ENCODE measurements around the gene CACNA2D2.

CACNA2D2 gene

DNA sequence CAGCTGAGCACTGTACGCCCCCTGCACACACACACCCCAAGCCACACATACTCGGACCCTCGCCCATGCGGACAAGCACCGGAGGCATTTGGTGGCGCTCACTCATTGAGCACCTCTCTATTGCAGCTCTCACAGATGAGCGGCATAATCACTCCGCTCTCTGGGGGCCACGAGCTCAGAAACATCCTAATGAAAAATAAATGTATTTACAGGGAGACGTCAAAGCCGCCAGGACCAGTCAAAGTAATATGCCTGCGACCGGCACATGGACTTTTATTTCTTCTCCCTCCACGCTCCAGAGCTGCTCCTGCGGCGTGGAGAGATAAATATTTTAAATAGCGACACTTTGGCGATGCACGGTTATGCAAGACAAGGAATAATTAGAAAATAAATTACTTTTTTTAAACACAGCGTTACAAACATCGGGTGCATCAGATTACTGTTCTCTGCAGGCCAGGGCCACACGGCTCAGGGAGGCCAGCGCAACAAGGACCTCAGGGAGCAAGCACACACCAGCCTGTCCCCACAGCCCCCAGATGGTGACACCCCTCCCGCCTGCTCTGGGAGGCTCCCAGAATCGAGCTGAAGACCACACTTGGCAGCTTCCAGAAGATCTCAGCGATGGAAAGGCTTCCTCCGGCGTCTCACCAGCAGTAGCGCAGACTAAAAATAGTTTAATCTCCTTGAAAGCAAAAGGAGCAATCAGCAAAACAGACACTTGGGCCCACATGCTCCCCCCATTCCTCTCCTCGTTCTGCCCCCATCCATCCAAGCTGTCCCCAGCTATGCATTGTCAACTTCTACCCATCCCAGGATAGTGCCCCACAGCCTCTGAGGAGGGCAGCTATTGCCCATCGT lies 48.0 kb downstream of the CACNA2D2 start:
- no peak for DNase-seq

DNA sequence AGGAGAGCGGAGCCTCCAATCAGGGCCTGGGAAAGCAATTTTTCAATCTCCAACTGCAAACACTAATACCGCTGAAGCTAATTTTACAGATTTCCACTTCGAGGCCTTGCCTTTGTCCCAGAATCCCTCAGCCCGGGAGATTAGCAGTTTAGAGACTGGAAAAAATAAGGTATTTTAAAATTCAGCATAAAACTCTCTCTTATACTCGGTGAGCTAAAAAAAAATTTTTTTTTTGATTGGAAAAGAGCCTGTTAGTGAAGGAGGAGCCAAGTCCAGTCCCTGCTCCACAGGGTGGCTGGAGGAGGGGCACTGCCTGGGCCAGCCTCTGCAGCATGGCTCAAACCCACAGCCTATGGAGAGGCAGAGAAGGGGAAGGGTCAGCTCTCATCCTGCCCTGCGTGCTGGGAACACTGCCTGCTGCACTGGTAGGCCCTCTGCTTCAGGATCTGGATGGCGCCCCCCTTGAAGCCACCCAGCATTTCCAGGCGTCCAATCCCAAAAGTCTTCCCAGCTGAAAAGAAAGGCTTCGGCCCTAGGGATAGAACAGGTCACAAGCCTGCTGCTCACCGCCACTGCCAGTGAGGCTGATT lies 48.9 kb downstream of the CACNA2D2 start:
- DNase-seq, result no peak

DNA sequence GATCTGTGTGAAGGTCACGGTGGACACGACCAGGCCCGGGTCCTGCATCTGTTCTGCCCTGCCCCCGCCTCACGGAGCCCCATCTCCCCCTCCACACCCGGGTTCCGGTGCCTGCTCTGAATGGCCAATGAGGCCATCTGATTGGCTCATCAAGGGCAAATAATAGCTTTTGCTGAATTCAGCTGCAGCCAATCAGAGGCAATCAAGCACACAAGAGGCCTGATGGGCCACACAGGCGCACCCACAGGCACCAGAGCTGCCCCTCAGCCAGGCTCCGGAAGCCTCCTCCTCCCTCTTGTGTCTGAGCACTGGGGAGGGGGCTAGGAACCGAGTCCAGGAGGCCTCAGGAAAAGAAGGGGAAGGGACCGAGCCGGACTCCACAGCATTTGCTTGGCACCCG lies 49.5 kb downstream of the CACNA2D2 start:
- DNase-seq, result no peak

DNA sequence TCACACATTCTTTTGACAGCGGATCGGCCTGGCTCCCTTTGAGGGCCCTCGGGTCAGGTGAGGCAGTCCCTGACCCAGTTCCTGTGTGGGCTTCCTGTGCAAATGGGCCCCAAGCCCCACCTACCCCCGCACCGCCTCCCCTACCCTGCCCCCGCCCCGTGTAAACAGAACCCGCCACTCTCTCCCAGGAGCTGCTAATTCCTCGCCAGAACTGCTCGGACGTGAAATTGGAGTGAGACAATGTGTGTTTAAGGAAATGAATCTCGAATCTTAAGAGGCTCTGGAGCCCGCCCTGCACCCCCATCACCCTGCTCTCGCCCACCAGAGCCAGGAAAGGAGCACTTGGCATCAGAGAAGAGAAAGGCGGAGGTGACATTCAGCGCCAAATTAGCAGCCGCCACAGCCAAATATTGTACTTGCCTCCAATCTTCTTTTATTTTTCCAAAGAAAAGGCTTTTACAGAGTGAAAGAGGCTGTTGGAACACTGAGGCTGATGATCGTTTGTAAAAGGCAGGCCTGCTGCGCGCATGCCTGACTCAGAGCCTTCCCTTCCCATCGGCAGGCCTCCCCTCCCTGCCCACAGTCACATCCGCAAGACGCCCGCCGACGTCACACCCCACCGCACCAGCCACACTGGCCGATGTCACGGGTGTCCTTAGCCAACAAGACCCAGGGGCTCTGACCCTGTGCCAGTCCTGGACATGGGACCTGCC lies 53.1 kb downstream of the CACNA2D2 start:
- DNase-seq, result peak in 3 of 4 experiments; percentile 12 to 54 (median 25)

DNA sequence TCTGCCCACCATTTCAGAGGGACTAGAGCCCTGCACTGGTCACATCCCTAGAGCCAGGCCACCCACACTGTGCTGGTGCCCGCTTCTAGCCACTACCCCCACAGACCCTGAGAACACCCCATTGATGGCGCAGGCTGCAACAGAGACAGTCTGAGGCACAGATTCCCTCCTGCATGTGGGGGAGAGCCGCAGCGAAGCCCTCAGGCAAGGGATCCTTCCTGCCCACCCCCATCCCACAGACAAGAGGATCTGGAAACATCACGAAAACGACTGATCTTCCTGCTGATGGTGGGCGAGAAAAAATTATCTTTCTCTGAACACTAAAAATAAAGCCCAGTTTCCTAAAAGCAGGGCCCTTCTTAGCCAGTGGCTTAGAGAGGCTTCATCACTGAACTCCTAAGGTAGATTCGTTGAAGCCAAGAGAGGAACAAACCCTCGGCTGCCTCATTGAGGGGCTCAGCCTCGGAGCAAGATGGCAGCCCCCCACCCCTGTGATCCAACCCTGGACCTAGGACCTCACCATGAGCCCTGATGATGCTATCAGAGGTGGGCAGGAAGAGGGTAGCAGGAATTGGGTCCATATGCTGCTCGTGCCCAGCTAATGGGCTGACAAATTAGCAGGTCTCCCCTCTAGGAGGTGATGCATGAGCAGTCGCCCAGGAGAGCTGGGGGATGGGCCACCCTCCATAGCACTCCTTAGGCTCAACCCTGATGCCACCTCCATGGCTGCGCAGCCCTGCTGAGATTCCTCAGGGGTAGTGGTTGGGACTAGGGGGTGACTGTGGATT lies 54.5 kb downstream of the CACNA2D2 start:
- DNase-seq, result no peak

DNA sequence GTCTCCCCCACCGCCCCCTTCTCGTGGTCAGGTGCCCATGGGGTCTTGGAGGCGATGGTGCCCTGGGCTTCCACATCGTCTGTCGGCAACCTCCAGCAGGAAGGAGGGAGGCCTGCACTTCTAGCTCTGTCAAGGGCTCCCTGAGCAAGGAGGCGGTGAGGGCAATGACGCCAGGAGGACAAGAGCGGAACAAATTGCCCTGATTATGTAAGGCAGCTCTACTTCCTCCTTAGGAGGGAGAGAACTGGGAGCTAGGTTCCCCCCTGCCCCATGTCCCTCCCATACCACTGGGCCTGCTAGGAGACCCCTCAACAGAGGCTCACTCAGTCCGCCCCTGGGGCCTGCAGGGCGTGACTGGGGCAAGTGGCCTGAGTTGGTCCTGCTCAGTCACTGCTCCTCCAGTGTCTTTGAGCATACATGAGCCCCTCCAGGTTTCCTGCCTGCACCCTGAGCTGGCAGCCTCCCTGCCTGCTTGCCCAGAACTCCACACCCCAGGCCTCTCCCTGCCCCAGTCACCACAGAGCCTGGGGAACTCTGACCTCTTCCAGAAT lies 56.1 kb downstream of the CACNA2D2 start:
- no peak for DNase-seq

DNA sequence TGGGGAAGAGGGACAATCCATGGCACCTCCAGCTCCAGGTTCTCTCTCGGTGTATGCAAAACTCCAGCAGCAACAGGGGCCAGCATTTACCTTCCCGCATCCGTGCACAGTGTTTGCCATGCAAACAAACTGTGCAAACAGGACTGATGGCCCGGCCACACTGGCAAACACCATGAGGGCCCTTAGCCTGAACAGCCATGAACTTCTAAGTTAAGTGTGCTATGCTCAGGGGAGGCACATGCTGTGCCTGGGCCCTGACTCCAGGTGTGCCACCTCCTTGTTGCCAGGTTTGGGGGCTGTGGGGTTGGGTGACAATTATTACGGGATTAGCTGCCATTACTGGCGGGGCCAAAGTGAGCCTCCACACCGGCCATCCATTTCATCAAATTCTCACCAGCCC lies 57.5 kb downstream of the CACNA2D2 start:
- DNase-seq, result no peak

DNA sequence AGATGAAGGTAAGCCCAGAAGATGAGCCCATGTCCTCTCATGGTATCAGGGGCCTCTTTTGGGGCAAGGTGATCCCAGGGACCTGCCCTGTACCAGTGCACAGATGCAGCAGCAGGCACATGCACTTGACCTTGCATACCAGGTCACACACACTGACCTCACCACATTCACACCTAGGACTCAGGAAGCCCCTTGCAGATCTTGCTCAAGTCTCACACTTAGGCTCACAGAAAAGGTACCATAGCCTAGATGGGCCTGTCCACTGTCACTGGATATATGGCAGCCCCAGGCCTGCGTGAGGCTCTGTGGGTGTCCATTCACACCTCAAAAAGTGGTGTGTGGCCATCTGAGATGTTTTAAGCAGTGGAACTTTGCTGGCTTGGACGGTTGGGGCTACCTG lies 58.7 kb downstream of the CACNA2D2 start:
- no peak for DNase-seq

DNA sequence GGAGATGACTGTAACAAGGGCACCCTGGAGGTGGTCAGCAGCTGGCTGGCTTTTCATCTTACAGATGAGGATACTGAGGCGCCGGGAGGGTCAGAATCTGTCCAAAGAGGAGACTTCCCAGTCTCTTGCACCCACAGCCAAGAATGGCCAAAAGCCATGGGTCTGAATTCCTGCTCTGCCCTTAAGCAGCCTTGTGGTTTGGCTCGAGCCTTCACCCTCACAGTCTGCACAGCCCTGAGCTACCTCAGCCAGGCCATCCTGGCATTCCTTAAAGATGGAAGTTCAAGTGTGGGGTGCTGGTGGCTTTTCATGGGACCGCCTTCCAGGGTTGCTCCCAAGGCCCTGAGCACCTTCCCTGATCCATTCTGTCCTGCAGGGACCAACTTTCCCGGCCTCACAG lies 59.2 kb downstream of the CACNA2D2 start:
- no peak for DNase-seq

DNA sequence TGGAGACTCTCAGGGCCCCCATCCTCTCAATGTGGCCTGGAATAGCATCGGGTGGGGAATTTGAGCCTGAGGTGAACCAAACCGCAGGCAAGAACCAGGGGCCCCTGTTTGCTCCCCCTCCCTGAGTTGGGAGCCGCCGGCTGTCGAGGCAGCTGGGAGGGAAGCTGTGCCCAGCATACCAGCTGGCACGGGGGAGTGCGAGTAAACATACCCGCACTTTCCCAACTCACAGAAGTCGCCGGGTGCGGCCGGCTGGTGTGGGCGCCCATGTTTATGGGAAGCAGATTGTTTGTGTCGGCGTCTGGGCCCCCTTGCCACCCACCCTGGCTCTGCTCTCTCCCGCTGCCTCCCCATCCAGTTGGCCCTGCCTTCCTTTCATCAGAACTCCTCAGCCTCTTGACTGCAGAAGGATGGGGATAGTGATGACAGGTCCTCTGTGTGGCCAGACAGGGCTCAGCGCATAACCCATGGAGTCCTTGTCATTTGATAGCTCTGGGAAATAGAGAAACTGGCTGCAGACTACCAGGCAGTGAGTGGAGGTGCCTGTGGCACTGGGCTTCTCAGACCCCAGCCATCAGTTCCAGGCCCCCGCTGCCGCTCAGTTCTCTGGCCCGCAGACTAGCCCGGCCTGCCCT lies 60.4 kb downstream of the CACNA2D2 start:
- no peak for DNase-seq

DNA sequence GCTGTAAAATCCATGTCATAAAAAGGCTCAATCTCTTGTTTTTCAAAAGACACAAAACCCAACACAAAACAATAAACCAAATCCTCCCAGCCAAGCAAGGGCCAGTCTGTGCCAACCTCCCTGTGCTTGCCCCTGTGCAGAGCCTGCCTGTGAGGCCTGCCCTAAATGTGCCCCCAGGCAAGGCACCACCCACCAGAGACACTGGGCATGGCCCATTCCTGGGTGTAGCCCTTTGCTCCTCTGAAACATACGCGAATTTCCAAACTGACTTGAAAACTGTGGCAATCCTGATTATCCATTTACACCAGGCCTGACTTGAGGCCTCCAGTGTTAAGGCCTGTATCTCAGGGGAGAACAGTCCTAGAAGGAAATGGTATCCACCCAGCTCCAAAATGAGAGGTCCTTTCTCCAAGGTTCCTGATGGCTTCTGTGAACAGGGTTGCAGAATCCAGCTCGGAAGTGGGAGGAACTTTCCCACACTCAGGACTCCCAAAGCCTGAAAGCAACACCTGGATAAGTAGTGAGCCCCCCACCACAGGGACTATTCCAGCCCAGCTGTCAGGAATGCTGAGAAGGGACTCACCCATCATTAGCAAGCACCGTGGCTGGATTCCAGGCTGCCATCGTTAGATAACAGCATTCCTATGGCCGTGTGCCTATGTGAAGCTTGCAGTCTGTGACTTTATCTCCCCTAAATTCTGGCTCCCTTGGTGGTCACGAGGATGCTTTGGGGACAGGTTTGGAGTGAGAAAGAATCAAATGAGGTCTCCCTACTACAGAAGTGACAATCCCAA lies 61.8 kb downstream of the CACNA2D2 start:
- no peak for DNase-seq

DNA sequence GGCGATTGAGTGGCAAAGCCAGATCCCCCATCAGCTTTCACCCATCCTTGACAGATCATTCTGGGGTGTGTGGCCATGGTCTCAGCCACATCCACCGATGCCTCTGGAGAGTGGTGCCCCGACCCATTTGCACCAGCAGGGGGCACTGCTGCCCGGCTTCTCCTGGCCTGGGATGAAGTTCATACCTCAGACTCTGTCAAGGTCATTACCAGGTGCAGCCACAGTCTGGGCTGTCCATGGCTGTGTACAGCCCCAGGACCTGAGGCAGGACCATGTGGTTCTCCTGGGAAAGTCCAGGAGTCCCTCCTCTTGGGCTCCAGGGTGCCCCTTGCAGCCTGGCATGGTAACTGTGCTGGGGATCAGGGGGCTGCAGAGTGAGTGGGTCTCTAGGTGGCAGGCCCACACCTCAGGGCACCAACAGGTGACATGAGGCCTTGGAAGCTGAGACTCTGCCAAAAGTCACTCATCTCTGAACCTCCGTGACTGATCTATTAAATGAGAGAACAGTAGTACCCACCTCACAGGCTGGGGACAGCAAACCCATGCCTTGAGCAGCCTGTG lies 67.2 kb downstream of the CACNA2D2 start:
- peak; percentile 56 to 69 (median 59) for DNase-seq

DNA sequence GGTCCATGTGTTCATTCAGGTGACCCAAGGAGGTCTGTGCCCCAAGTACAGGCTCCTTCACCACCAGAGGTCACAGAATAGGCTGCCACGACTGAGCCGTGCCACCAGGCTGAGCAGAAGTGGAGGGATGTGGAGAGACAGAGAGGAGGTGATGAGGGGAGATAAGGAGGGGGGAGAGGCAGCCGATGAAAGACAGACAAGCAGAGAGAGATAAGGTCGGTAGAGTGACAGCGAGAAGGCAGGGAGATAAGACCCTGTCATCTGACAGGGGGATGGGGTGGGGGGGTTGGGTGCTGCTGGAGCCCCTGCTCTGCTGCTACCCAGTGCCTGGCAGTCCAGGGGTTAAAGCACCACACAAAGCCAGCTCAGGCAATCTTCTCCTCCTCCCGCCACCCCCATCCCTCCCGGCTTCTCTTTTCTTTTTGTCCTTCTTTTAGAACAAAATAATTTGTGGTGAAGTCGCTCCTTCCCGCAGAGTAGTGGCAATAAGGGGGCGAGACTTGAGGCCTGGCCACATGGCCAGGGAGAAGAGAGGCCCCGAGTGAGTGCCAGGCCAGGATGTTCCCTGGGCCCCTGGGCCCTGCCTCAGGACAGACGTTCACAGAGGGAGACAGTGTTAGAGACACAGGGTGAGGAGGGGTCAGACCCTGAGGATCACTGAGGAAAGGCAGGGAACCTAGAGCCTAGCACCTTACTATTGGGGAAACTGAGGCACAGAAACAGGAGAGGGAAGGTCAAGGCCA lies 67.9 kb downstream of the CACNA2D2 start:
- DNase-seq, result no peak

DNA sequence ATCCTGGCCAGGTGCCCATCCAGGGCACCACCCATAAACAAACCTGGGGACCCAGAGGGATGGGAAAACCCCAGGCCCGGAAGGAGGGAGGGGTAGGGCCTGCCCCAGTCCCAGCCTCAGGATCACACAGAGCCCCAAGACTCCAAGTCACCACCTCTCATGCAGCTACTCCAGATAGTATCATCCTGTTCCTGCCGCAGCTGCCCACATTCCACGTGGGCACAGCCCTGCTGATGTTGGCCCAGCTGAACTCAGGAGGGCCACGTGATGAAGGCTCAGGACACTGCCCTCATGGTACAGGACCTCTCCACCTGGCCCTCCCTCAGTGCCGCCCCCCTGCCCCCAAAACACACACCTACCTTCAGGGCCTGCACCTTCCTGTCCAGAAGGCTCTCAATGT lies 69.5 kb downstream of the CACNA2D2 start:
- DNase-seq, result no peak

DNA sequence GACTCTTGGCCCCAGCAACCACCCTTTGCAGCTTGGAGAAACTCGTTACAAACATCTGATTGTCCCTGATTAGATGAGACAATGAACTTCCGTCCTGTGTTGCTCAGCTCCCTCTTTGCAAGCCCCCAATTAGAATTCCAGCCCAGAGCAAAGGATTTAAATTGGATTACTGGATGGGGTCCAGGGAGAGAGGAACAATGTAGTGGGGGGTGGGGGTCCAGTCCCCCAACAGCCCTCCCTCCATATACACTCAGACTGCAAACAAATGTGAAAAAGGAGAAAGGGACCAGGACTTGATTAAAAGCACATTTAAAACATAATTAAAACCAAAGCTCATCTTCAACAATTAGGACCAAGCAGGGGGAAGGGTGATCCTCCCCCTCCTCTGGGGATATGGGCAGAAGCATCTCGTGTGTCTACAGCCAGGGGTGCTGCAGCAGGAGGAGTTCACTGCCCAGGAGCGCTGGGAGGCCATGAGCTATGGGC lies 72.4 kb downstream of the CACNA2D2 start:
- no peak for DNase-seq

DNA sequence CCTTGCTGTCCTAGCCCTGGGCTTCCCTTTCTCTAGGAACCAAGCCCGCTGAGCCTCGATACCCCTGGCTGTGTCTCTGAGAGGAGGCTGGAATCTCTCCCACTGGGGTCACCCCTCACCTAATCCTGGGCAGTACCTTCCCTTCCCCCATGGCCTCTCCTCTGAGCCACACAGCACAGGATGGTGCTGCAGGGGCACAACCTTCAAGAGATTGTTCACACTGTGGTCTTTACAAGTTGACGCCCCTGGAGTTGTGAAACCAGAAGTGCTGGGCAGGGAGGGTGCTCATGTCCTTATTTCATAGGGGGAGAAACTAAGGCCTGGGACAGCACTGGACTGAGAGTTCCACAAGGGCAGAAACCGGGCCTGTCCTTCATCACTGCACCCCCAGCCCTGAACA lies 73.2 kb downstream of the CACNA2D2 start:
- DNase-seq, result no peak

DNA sequence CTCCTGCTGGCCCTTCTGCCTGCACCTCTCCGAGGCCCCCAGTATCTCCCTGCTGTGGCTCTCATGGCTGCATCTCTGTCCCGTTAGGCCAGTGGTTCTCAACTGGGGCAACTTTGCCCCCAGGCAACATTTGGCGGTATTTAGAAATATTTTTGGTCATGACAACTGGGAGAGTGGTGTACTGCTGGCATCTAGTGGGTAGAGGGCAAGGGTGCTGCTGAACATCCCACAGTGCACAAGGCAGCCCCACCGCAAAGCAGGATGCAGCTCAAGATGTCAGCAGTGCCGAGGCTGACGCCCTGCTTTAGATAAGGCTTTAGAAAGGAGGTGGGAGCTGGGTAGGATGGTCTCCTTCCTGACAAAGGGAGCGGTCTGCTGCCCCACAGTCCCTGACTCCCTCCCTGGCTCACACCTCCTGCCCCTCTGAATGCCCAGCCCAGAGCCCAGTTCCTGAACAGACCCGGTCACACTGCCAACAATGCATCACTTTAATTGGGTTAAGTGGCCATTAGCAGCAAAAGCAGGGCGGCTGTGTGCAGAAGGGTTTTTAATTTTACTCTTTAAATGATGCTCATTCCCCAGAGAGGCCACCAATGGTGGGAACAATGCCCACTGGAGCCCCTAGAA lies 75.3 kb downstream of the CACNA2D2 start:
- no peak for DNase-seq

DNA sequence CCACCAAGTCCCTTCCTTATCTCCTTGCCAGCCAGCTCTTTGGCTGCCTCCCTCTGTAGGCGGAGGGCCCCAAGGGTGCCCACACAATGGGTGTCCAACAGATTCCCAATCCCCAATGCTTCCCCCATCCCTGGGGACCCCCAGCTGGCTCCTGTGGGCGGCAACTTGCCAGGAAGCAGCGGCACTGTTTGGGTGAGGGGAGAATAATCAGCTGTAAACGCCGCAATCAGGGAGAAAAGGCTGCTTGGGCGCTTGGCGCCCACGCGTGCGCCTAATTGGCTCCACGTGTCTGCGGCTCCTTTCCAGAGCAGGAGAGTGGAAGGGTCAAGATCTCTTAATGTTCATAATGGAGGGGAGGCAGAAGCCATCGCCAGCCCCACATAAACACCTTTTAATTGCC lies 76.2 kb downstream of the CACNA2D2 start:
- DNase-seq, result no peak

DNA sequence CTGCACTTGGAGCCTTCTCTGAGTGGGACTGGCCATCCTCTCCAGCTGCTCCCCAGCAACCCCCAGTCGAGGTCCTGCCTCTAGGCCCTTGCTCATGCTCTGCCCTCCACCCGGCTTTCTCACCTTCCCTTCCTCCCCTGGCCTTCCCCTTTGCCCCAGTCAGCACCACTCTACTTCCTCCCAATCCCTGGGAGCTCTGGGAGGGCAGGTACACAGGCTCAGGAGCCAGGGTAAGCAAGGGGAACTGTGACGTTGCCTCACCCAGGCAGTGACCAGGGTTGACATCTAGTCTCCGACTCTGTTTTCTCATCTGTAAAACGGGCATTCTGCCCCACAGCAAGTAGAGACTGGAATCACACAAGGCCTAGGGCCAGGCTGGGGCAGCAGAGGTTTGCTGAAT lies 77.5 kb downstream of the CACNA2D2 start:
- DNase-seq, result no peak

DNA sequence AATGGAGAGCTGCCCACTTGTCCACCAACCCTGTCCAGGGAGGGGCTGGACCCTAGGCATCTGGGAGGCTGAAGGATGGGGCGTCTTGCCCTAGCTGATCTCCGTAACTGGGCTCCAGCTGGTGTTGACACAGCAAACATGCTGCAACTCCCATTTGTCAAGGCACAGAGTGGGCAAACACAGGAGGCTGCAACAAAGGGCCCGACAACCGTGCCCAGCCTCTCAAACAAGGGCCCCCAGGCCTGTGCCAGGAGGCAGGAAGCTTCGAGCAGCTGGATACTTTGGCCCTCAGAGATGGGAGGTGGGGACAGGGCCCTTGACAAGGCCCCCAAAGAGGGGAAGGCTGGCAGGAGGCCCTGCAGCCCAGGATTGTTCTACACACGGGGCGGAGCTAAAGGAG lies 79.9 kb downstream of the CACNA2D2 start:
- no peak for DNase-seq

All from activated naive CD4-positive, alpha-beta T cell (primary cell).